ENCODE measurements around the gene ODF2L. TPM values are rescaled to one million over a fixed set of nuclear protein-coding genes. Genes with fewer than 3 reads are reported as not detected.

Gene ODF2L, protein sequence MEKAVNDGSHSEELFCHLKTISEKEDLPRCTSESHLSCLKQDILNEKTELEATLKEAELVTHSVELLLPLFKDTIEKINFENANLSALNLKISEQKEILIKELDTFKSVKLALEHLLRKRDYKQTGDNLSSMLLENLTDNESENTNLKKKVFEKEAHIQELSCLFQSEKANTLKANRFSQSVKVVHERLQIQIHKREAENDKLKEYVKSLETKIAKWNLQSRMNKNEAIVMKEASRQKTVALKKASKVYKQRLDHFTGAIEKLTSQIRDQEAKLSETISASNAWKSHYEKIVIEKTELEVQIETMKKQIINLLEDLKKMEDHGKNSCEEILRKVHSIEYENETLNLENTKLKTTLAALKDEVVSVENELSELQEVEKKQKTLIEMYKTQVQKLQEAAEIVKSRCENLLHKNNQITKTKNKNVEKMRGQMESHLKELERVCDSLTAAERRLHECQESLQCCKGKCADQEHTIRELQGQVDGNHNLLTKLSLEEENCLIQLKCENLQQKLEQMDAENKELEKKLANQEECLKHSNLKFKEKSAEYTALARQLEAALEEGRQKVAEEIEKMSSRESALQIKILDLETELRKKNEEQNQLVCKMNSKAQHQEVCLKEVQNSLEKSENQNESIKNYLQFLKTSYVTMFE
- total RNA-seq (2021; fragmentation: NEBNext Ultra II Directional; extraction: Animal tissue kit (Norgen Biotek cat#: 25700)): 10 to 100 TPM; 19.6 to 25.6 (median 21.0) TPM
- long read RNA-seq, transcript ODF2L-213 (2 exons, 1,650 nt): major isoform, 6 of 32 reads
- long read RNA-seq, partial matches to known transcripts: 18 of 32 reads
- long read RNA-seq, other reads (novel, unspliced or antisense): 7 of 32 reads

DNA sequence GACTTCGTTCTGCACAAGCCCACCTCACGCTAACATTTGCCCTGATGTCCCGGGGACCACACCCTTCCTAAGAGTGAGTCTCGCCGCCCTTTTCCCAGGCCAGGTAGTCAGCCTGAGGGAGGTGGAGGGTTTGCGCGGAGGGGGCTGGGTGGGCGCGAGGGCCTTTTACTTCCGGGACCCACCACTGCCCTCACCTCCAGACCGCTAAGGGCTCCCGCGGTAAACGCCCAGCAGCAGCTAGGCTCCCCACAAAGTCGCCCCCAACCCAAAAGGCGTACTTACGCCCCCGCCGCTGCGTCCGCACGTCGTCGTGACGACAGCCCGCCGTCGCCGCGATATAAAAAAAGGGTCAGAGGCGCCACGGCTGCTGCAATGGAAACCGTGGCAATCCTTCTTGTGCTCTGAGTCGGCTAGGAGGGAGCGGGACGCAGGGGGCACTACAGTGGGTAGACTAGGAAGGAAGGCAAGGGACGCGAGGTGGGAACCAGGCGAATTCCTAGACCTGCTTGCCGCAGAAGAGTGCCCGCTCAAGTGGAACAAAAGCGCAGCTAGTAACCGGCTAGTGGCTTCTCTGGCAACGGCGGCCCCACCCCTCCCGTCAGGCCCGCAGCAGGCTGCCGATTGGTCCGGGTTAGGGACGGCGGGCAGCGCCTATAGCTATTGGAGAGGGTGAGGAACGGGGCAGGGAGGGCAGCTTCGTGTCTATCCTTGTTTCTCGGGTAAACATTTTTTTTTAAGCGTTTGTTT is at the start of gene ODF2L:
ODF2L (minus strand) TSS at position 573 of the 747 bp plus-strand sequence. CDS start 9,296 bp downstream, outside the sequence.
- Mint-ChIP-seq H3K36me3 (ENCODE audit: low read depth) (peaks cover 12% of the 10 kb centered on the region), H3K4me3 (peak within 1 kb of the TSS; percentile 96), H3K4me1 (ENCODE audit: low read depth) (peaks cover 54% of the 10 kb centered on the region), H3K27me3 (ENCODE audit: insufficient read depth) (0 out of 2 replicates have a peak, but pooled peaks cover 2% of the 10 kb centered on the region), H3K27ac (peak within 1 kb of the TSS; percentile 95), H3K9me3 (no peaks in the 10 kb centered on the region)
- DNase-seq: peak; percentile 85
- TF ChIP-seq, protein P1, sequence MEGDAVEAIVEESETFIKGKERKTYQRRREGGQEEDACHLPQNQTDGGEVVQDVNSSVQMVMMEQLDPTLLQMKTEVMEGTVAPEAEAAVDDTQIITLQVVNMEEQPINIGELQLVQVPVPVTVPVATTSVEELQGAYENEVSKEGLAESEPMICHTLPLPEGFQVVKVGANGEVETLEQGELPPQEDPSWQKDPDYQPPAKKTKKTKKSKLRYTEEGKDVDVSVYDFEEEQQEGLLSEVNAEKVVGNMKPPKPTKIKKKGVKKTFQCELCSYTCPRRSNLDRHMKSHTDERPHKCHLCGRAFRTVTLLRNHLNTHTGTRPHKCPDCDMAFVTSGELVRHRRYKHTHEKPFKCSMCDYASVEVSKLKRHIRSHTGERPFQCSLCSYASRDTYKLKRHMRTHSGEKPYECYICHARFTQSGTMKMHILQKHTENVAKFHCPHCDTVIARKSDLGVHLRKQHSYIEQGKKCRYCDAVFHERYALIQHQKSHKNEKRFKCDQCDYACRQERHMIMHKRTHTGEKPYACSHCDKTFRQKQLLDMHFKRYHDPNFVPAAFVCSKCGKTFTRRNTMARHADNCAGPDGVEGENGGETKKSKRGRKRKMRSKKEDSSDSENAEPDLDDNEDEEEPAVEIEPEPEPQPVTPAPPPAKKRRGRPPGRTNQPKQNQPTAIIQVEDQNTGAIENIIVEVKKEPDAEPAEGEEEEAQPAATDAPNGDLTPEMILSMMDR (IDR thresholded peaks at IDR 0.05): no peak; the same call in 1 of the 2 replicates

DNA sequence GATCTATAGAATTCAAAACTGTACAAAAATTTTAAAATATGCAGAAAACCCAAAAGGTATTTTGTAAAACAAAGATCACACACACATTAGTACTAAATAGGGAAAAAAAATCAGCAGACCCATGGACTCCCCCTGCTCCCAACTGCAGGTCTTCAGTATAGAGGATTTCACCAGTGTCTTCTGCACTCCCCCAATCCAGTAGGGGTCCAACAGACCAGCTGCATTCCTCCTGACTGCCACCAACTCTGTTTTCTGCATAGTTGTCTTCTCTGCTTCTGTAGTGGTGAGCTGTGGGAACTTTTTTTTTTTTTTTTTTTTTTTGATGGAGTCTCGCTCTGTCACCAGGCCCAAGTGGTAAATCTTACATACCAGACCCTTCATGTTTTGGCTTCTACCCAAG is 49.8 kb upstream of the ODF2L start:
- peaks cover 6% of the 10 kb centered on the region for H3K27me3 Mint-ChIP-seq (ENCODE audit: insufficient read depth)
- no peaks in the 10 kb centered on the region for H3K36me3 Mint-ChIP-seq (ENCODE audit: low read depth)
- no peaks in the 10 kb centered on the region for H3K9me3 Mint-ChIP-seq
- H3K27ac Mint-ChIP-seq: no peak overlapping the region
- no peaks in the 10 kb centered on the region for H3K4me1 Mint-ChIP-seq (ENCODE audit: low read depth)
- H3K4me3 Mint-ChIP-seq: no peak overlapping the region
- no peak for DNase-seq
- TF ChIP-seq, protein P1 (IDR thresholded peaks at IDR 0.05): no peak

DNA sequence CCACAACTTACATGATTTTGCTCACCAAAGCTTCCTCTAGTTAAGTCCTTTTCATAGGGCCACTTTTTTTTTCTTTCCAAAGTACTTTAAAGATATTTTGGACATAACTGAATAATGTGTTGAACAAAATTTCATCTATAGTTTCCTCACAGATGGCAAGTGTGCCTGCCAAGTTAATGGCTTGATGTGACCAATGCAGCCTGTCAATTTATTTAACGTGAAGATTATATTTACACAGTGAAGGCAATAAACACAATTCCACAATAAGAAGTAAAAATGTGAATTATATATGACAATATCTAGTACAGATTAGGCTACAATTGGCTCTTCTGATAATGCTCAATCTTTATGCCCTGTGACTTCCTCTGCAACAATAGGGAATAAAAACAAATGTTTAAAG is 45.9 kb upstream of the ODF2L start:
- Mint-ChIP-seq H3K4me3 (no peak overlapping the region), H3K36me3 (ENCODE audit: low read depth) (no peaks in the 10 kb centered on the region), H3K27ac (no peak overlapping the region), H3K4me1 (ENCODE audit: low read depth) (no peaks in the 10 kb centered on the region), H3K27me3 (ENCODE audit: insufficient read depth) (peaks cover 7% of the 10 kb centered on the region), H3K9me3 (no peaks in the 10 kb centered on the region)
- TF ChIP-seq, protein P1 (IDR thresholded peaks at IDR 0.05): no peak
- DNase-seq: no peak

DNA sequence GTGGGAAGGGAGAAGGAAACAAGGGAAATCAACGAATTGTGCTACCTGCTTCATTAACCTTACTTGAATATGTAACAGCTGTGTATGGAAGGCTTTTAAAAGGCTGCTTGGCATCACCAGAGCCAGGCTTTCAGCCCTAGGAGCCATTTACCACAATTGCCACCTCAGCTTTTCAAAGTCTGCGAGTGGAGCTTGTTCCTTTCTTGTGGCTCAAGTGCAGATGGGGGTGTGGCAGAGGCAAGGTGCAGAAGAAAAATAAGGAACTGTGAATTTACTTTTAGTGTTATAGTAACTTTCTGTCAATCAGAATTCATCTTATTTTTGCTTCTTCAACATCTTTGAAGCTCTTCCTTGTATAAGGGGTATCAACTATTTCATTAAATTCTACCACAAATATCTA is 45.5 kb upstream of the ODF2L start:
- Mint-ChIP-seq H3K27me3 (ENCODE audit: insufficient read depth) (peaks cover 7% of the 10 kb centered on the region), H3K36me3 (ENCODE audit: low read depth) (no peaks in the 10 kb centered on the region), H3K27ac (no peak overlapping the region), H3K4me3 (no peak overlapping the region), H3K9me3 (no peaks in the 10 kb centered on the region), H3K4me1 (ENCODE audit: low read depth) (no peaks in the 10 kb centered on the region)
- TF ChIP-seq, protein P1 (IDR thresholded peaks at IDR 0.05): no peak
- no peak for DNase-seq

DNA sequence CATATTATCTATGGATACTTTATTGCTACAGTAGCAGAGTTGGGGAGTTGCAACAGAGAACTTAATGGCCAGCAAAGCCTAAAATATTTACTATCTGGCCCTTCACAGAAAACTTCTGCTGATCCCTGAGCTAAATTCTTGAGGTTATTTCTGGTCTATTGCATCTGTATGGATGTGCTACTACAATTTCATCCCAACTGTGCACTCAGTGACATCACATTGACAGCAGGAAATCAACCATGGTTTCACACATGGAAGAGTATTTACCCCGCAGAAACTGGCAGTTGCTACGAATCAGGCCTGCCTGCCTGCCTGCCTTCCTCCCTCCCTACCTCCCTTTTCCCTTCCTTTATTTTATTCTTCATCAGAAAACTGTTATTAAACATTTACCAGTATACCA is 39.9 kb upstream of the ODF2L start:
- DNase-seq: no peak
- no peaks in the 10 kb centered on the region for H3K9me3 Mint-ChIP-seq
- peaks cover 4% of the 10 kb centered on the region for H3K27me3 Mint-ChIP-seq (ENCODE audit: insufficient read depth)
- H3K27ac Mint-ChIP-seq: no peak overlapping the region
- H3K36me3 Mint-ChIP-seq (ENCODE audit: low read depth): no peaks in the 10 kb centered on the region
- H3K4me3 Mint-ChIP-seq: no peak overlapping the region
- H3K4me1 Mint-ChIP-seq (ENCODE audit: low read depth): no peaks in the 10 kb centered on the region
- TF ChIP-seq, protein P1 (IDR thresholded peaks at IDR 0.05): no peak
